Cardiac muscle cell (in vitro differentiated cells and primary cell): Measurements from ENCODE around the gene RPS19. TPM values are rescaled to one million over a fixed set of nuclear protein-coding genes. Genes with fewer than 3 reads are reported as not detected.

Experiments used
- DNase-seq, 2 donors: peaks; one replicate each; pipeline versions ENCODE4 v3.0.0 to v3.0.0-alpha.2; 2010 to 2017; ENCODE audit warnings: low read depth in 1 of 2, low spot score in 1 of 2
- H3K27ac ChIP-seq: fragments of 200-600 bp; sonication (generic); 2 replicates; pipeline ENCODE4 v1.5.1; 2016
- H3K27me3 ChIP-seq: fragments of 200-600 bp; sonication (generic); 2 replicates; pipeline ENCODE4 v1.6.0; 2016; ENCODE audit warnings: control low read depth
- H3K36me3 ChIP-seq: fragments of 200-600 bp; sonication (generic); 2 replicates; pipeline ENCODE4 v1.5.1; 2016; ENCODE audit warnings: control low read depth
- H3K4me1 ChIP-seq: fragments of 200-600 bp; sonication (generic); 2 replicates; pipeline ENCODE4 v1.8.1; 2017; ENCODE audit warnings: low read depth, mild to moderate bottlenecking, mixed run types
- H3K4me3 ChIP-seq: fragments of 200-600 bp; sonication (generic); 2 replicates; pipeline ENCODE4 v1.5.1; 2016; ENCODE audit warnings: mild to moderate bottlenecking
- H3K9me3 ChIP-seq: fragments of 200-600 bp; sonication (generic); 2 replicates; pipeline ENCODE4 v1.5.1; 2017; ENCODE audit warnings: low read depth, mild to moderate bottlenecking, control low read depth
- polyA plus RNA-seq: library from polyadenylated mRNA; unstranded; fragments of >200 nt; fragmentation: Nextera tagmentation; extraction: Ambion mirVana; gene quantifications from 2 replicates; pipeline ENCODE4 v1.2.1, GENCODE V29; 2016
- total RNA-seq: library from RNA; depleted of rRNA; stranded (reverse); fragments of >200 nt; gene quantifications from 2 replicates; pipeline ENCODE4 v1.2.3, GENCODE V29; 2016
- TF ChIP-seq, protein P1 (sequence below): IDR thresholded peaks from 2 replicates; pipeline ENCODE4 v1.5.1; 2012; ENCODE audit warnings: low read depth, mild to moderate bottlenecking, low read length

The RPS19 gene
- total and polyA plus RNA-seq, 2 experiments from 2014 or later = 1,323 to 1,651 TPM

- TF ChIP-seq, protein P1, sequence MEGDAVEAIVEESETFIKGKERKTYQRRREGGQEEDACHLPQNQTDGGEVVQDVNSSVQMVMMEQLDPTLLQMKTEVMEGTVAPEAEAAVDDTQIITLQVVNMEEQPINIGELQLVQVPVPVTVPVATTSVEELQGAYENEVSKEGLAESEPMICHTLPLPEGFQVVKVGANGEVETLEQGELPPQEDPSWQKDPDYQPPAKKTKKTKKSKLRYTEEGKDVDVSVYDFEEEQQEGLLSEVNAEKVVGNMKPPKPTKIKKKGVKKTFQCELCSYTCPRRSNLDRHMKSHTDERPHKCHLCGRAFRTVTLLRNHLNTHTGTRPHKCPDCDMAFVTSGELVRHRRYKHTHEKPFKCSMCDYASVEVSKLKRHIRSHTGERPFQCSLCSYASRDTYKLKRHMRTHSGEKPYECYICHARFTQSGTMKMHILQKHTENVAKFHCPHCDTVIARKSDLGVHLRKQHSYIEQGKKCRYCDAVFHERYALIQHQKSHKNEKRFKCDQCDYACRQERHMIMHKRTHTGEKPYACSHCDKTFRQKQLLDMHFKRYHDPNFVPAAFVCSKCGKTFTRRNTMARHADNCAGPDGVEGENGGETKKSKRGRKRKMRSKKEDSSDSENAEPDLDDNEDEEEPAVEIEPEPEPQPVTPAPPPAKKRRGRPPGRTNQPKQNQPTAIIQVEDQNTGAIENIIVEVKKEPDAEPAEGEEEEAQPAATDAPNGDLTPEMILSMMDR = no peak
- Histone ChIP-seq H3K4me3 (no peak overlapping the region), H3K27me3 (peaks cover 7% of the 10 kb centered on the region)
These were observed 44.2 kb downstream of the RPS19 start for GRCh38 chr19:41904118-41904870.

GRCh38 chr19:41905273-41906002, 45.4 kb downstream of the RPS19 start:
- Histone ChIP-seq H3K9me3 (no peaks in the 10 kb centered on the region), H3K27ac (no peak overlapping the region), H3K36me3 (peaks cover 7% of the 10 kb centered on the region), H3K4me1 (no peaks in the 10 kb centered on the region), H3K4me3 (no peak overlapping the region), H3K27me3 (peaks cover 18% of the 10 kb centered on the region)
- TF ChIP-seq, protein P1 = no peak
- no peak for DNase-seq

More at GRCh38 chr19:41904118-41904870, 44.2 kb downstream of the RPS19 start:
- DNase-seq = no peak
- no peak overlapping the region for H3K27ac ChIP-seq
- H3K36me3 ChIP-seq = peaks cover 7% of the 10 kb centered on the region
- no peaks in the 10 kb centered on the region for H3K9me3 ChIP-seq
- no peaks in the 10 kb centered on the region for H3K4me1 ChIP-seq

DNA sequence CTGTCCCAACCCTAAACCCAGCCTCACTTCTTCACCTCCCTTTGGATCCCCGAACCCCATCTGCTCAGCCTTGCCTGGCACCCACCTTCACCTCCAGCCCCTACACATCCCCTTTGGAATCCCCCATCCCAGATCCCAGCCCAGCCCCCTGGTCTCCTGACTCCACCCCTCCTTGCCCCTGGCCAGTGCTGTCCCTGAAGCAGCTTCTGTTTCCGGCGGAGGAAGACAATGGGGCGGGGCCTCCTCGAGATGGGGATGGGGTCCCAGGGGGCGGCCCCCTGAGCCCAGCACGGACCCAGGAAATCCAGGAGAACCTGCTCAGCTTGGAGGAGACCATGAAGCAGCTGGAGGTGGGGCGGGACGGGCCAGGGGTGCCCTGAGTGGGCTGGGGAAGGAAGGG, 46.2 kb downstream of the RPS19 start:
- H3K4me3 ChIP-seq = no peak overlapping the region
- peaks cover 26% of the 10 kb centered on the region for H3K27me3 ChIP-seq
- peaks cover 7% of the 10 kb centered on the region for H3K36me3 ChIP-seq
- H3K9me3 ChIP-seq = no peaks in the 10 kb centered on the region
- H3K4me1 ChIP-seq = no peaks in the 10 kb centered on the region
- DNase-seq = no peak
- TF ChIP-seq, protein P1 = no peak
- H3K27ac ChIP-seq = no peak overlapping the region

DNA sequence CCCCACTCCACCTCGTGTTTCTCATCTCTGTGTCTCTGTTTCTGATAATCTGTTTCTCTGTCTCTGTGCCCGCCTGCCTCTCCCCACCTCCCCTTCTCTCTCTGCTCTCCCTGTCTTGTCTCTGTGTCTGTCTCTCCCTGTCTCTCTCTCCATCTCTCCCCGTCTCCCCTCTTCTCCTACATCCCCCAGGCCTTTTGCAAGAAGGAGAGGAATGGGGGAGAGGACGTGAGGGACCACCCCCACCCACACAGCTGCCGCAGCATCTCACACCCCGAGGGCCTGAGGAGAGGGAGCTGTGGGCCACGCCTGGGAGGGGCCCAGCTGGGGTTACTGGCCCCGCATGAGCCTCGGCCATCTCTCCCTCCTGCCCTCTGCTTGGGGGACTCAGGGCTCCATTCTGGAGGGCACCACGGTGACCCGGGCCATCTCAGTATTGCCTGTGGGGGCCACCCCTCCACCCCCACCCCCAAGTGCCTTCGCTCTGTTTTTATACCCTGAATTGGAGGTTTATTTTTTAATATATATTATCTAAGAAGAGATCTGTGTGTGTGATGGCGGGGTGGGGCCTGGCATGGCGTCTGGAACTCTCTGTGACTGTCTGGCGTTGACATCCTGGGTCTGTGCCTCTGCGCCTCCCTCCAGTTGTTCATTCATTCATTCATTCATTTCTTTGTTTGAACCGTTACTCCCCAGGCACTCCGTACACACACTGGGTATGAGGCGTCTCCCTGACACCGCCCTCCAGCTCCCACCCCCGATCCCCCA, 47.0 kb downstream of the RPS19 start:
- Histone ChIP-seq H3K4me1 (no peaks in the 10 kb centered on the region), H3K27me3 (peaks cover 35% of the 10 kb centered on the region), H3K27ac (no peak overlapping the region), H3K9me3 (no peaks in the 10 kb centered on the region), H3K4me3 (no peak overlapping the region), H3K36me3 (peaks cover 3% of the 10 kb centered on the region)
- TF ChIP-seq, protein P1 = no peak
- no peak for DNase-seq

DNA sequence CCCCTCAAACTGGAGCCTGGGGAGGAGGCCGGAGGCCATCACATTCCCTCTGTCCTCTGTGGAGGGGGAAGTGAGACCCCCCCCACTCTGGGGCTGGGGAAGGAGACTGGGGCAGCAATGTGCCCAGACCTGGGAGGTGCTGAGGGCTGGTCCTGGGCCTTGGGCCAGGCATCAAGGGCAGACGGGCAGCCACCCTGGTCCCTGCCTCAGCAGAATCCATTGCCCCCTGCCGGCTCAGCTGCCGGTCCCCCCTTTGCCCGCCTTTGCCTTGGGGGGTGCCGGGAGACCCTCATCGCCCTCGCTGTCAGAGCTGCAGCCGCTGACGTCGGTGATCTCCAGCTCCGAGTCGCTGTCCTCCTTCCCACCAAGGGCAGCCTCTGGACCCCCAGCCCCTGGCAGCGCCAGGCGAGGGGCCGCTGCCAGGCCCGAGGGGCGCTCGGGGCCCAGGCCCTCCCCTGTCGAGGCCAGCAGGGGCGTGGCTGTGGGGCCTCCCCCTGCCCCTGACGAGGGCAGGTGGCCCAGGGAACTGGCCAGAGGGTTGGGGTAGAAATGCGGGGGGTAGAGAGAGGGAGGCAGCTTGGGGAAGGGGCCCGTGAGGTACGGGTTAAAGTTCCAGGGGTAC, 48.0 kb downstream of the RPS19 start:
- DNase-seq = no peak
- peaks cover 1% of the 10 kb centered on the region for H3K36me3 ChIP-seq
- TF ChIP-seq, protein P1 = no peak
- no peaks in the 10 kb centered on the region for H3K4me1 ChIP-seq
- peaks cover 45% of the 10 kb centered on the region for H3K27me3 ChIP-seq
- H3K4me3 ChIP-seq = no peak overlapping the region
- H3K27ac ChIP-seq = no peak overlapping the region
- no peaks in the 10 kb centered on the region for H3K9me3 ChIP-seq
